ENCODE measurements around the gene SFMBT2.
"Not testable (repeated sequence)": the region's sequence is repeated elsewhere in the genome, so short reads cannot be mapped to it uniquely, and the experiment has no call there.

SFMBT2 gene

DNA sequence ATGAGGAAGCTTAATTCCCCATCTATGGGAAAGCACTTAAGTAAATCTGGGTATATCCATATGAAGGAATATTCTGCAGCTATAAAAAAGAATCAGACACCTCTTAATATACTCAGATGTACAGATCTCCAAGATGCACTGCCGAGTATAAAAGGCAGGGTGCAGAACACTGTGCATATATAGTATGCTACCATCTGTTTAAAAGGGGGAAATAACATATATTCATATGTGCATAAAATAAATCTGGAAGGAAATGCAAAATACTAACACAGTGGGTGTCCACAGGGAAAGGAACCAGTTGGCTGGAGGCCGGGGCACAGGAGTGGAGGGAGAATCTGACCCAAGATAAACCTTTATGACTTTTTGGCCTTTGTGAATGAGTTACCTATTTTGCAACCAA is 201.4 kb downstream of the SFMBT2 start:
- DNase-seq: no peak

GRCh38 chr10:7206412-7207100 is 204.3 kb downstream of the SFMBT2 start:
- DNase-seq: no peak

DNA sequence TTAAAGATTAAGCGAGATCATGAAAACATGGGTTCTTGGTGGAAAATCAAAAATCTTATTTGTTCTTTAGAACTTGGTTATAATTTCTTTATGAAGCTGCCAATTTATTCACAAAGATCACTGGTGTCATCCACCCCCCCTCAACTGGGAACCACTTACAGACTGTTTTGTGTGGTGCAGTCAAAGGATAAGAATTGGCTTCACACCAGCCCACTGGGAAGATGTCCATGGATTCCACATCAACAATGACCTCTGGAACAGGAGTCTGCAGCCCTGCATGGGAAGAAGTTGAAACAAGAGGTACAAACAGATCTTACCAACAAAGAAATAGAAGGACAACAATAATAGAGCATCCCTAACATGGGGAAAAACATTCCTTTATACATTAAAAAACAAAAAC is 205.2 kb downstream of the SFMBT2 start:
- peak; percentile 19 to 26 for DNase-seq

- DNase-seq: no peak
Observed at GRCh38 chr10:7202793-7203355, 208.0 kb downstream of the SFMBT2 start.

GRCh38 chr10:7199152-7199760 is 211.6 kb downstream of the SFMBT2 start:
- no peak for DNase-seq

DNA sequence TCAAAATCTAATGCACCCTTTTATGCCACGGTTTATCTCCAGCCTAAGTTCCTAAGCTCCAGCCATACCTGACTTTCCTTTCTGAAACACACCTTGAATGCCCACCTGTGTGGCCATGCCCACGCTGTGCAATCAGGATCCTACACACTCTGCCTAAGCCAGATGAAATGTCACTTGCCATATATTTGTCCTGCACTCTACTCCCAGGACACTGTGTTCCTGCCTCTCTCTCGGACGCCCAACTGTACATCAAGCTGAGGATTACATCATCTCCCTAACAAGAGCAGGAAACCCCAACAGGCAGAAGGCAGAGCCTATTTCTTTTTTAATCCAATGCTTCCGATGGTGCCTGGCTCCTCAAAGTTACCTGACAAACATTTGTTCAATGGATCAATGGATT is 214.6 kb downstream of the SFMBT2 start:
- DNase-seq: no peak

DNA sequence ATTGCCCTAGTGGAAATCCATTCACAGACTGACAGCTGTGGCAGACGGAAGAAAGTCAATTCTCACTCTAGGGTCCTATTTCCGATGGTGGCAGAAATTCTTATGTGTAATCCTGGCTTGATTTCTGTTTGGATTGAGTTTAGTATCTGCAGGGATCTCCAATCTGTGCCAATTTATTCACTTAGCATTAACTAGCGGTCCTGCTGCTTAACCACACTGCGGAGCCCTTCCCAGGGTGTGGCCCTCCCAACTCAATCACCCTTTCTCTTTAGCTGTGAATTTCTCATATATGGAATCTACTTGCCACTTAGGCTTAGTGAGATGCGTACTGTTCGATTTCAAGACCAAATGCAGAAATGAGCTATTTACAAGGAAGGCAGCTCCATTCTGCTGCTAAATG is 215.7 kb downstream of the SFMBT2 start:
- DNase-seq: no peak

DNA sequence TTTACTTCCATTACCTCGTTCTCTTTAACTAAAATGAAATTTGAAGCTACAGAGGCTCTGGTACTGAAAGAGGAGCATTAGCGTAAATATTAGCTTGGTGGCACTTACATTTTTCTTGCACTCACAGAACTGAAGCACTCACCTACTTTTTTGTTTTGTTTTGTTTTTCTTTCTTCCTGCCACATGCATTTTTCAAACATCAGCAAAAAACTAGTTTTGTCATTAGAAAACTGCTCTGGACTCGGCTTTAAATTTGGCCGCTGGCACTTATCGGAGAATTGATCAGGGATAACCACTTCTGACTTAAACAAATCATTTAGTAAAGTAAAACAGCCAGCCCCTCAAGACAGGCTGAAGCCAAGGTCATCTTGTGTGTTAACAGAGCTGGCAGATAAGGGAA is 216.3 kb downstream of the SFMBT2 start:
- DNase-seq: no peak

DNA sequence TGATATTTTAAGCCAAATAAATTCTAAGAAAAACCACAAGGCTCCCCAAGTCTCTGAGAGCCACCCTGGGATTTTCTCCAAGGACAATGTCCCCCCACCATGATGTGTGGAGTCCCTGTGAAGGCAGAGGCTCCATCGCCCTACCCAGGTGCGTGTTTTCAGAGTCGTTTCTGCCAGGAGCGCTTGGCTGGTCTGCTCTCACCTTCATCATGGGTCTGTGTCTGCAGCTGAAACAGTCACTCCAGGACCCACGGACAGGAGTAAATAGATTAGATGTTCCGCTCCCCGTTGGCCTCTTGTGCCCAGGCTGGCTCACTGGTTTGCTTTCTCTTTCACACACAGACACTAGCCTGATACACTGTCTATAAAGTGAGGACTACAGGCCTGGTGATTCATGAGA is 217.5 kb downstream of the SFMBT2 start:
- DNase-seq: no peak

GRCh38 chr10:7192831-7193361 is 217.9 kb downstream of the SFMBT2 start:
- no peak for DNase-seq

- DNase-seq: no peak
Observed at GRCh38 chr10:7192061-7192460, 218.8 kb downstream of the SFMBT2 start.

DNA sequence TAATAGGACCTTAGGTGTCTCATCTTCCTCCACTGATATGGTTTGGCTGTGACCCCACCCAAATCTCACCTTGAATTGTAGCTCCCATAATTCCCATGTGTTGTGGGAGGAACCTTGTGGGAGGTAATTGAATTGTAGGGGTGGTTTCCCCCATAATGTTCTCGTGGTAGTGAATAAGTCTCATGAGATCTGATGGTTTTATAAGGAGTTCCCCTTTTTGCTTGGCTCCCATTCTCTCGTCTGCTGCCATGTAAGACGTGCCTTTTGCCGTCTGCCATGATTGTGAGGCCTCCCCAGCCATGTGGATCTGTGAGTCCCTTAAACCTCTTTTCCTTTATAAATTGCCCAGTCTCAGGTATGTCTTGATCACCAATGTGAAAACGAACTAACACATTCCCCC is 220.1 kb downstream of the SFMBT2 start:
- DNase-seq: not testable (repeated sequence)

DNA sequence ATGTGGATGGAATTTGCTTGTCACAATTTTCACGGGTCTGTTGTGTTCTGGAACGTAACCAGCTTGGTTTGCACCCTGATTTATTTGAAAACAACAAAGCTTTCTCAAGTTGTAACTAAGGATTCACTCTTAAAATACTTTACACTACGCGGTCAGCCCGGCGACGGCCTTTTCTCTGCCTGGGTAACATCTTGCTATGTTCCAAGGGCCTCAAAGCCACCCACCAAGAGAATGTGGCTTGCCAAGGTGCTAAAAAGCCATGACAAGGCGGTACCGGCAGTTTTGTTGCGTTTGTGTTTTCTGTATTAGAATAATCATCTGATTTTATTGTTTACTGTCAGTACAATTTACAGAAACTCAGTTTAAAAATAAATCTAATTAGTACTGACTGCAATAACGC is 220.9 kb downstream of the SFMBT2 start:
- DNase-seq: no peak

- no peak for DNase-seq
Observed at GRCh38 chr10:7188456-7189050, 222.3 kb downstream of the SFMBT2 start.

DNA sequence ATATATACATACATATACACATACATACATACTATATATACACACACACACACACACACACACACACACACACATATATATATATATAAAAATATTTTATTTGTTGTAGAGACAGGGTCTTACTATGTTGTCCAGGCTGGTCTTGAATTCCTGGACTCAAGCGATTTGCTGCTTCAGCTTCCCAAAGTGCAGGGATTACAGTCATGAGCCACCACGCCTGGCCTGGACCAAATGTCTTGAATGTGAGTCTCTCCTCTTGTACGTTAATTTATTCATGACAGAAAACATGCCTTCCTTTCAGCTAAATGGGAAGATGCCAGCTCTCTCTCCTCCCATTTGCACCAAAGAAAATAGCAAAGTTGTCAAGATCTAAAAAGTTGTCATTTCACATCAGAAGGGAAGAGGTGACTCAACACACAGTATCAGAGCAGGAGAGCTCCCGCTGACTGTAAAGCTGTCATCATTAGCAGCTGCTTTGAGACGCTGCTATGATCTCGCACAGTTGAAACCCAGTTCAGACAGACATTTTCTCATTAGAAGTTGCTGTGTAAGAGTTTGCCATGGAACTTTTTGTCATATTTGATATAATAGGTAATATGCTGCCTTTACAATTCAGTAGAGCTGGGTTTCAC is 224.3 kb downstream of the SFMBT2 start:
- no peak for DNase-seq

GRCh38 chr10:7185367-7185690 is 225.5 kb downstream of the SFMBT2 start:
- no peak for DNase-seq

- peak in 1 of 2 donors; percentile 51 for DNase-seq
Observed at GRCh38 chr10:7184660-7185366, 226.0 kb downstream of the SFMBT2 start.

DNA sequence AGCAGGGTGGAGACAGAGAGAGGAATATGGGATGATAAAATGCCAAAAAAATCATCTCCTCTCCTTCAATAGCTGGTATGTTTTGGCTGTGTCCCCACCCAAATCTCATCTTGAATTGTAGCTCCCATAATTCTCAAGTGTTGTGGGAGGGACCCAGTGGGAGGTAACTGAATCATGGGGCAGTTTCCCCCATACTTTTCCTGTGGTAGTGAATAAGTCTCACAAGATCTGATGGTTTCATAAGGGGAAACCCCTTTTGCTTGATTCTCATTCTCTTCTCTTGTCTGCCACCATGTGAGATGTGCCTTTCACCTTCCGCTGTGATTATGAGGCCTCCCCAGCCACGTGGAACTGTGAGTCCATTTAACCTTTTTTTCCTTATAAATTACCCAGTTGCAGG is 226.7 kb downstream of the SFMBT2 start:
- DNase-seq: not testable (repeated sequence)

DNA sequence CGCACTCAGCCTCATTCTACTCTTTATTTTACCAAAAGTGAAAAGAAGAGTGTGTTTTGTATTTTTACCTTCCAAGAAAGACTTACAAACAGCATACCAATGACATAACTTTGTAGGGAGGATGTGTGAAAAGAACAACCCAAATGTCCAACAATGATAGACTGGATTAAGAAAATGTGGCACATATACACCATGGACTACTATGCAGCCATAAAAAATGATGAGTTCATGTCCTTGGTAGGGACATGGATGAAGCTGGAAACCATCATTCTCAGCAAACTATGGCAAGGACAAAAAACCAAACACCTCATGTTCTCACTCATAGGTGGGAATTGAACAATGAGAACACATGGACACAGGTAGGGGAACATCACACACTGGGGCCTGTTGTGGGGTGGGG is 228.5 kb downstream of the SFMBT2 start:
- DNase-seq: not testable (repeated sequence)

GRCh38 chr10:7181420-7181819 is 229.4 kb downstream of the SFMBT2 start:
- no peak for DNase-seq

- no peak for DNase-seq
Observed at GRCh38 chr10:7179536-7179935, 231.3 kb downstream of the SFMBT2 start.

- no peak for DNase-seq
Observed at GRCh38 chr10:7173948-7174347, 236.9 kb downstream of the SFMBT2 start.

DNA sequence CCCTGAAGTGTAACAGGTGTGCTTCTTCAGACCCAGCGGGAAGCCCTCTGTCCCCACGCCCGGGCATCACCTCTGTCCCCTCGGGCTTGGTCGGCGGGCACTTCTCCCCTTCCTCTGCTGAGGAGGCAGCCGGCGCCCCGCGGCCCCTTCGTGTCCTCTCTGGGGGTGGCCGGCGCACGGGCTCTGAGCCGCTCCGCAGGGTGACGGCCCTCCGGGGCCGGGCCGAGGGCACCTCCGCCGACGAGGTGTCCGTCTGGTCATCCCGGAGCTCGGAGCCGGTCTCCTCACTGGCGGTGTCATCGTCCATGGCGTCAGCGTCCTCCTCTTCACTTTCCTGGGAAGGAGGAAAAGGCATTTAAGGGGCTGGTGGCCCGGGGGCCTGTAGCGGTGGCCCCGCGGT is 239.0 kb downstream of the SFMBT2 start:
- no peak for DNase-seq
